K562 (cell line): Measurements from ENCODE around the gene RBM12. TPM values are rescaled to one million over a fixed set of nuclear protein-coding genes. Genes with fewer than 3 reads are reported as not detected.

Source experiments
- ATAC-seq: fragments of 200-7000 bp; cut with Tn5 transposase; 3 replicates; pipeline ENCODE4 v1.9.1; 2020; ENCODE audit warnings: moderate library complexity
- BruUV-seq: library from RNA; stranded (reverse); fragments of 400-500 nt; replicated peaks from 2 replicates; lab custom pipeline; 2021; lab: Mats Ljungman, UMichigan
- CTCF ChIA-PET: fragments of 300-600 bp; formaldehyde crosslinking; extraction: SDS; loops from one replicate; lab custom pipeline; 2021; ENCODE audit warnings: low intra/inter-chr PET ratio; lab: Yijun Ruan, JAX
- POLR2A ChIA-PET: fragments of 300-600, 350-650 bp; sonication (Branson Sonifier 250); formaldehyde crosslinking; extraction: SDS; loops from one replicate; lab custom pipeline; 2021; ENCODE audit warnings: antibody characterized with exemption, inconsistent platforms; lab: Yijun Ruan, JAX
- DNase-seq, 4 experiments: peaks; one replicate each; pipeline versions ENCODE4 v3.0.0 to v3.0.0-alpha.2; 2011 to 2018; ENCODE audit warnings: low spot score in 3 of 4, mixed read lengths in 3 of 4; ENCODE audit errors: extremely low read depth in 1 of 4
- FAIRE-seq: peaks from 2 replicates; lab custom pipeline; 2011; peaks lifted over from hg19 to GRCh38; lab: Jason Lieb, UNC
- H2AFZ ChIP-seq: 2 replicates; pipeline ENCODE4 v1.6.0; 2011; ENCODE audit warnings: low read depth, low read length, control low read depth, inconsistent platforms
- H3K27ac ChIP-seq: fragments of 200-600 bp; 3 replicates; pipeline ENCODE4 v1.8.0; 2011; ENCODE audit warnings: low read depth, mild to moderate bottlenecking, control low read depth, inconsistent platforms, low read length, moderate library complexity, mixed read lengths; ENCODE audit errors: extremely low read depth
- H3K27me3 ChIP-seq, 2 experiments: fragments of 300-600 bp in 1 of 2; 2 replicates in 1 of 2; 3 replicates in 1 of 2; pipeline versions ENCODE4 v1.6.0 to v1.8.0; 2011; ENCODE audit warnings: inconsistent platforms in 2 of 2, low read length in 2 of 2, mild to moderate bottlenecking in 1 of 2, mixed read lengths in 1 of 2, moderate library complexity in 1 of 2; ENCODE audit not compliant: control insufficient read depth in 2 of 2, insufficient read depth in 2 of 2
- H3K36me3 ChIP-seq: fragments of 300-600 bp; 3 replicates; pipeline ENCODE4 v1.8.0; 2011; ENCODE audit warnings: mild to moderate bottlenecking, low read length, inconsistent platforms; ENCODE audit not compliant: control insufficient read depth, insufficient read depth
- H3K4me1 ChIP-seq, 2 experiments: fragments of 200-600 bp in 1 of 2; replicated peaks in 1 of 2; 2 replicates in 1 of 2; 3 replicates in 1 of 2; pipeline versions ENCODE4 v1.5.1 to v1.8.0; 2011; ENCODE audit warnings: inconsistent platforms in 2 of 2, low read length in 2 of 2, mild to moderate bottlenecking in 1 of 2, mixed read lengths in 1 of 2, moderate library complexity in 1 of 2; ENCODE audit not compliant: control insufficient read depth in 2 of 2, insufficient read depth in 2 of 2
- H3K4me2 ChIP-seq: 2 replicates; pipeline ENCODE4 v1.6.1; 2011; ENCODE audit warnings: low read length, control low read depth, inconsistent platforms, mixed read lengths; ENCODE audit not compliant: insufficient read depth
- H3K4me3 ChIP-seq: fragments of 200-600 bp; sonication (generic), shearing (Covaris generic); 2 replicates; pipeline ENCODE4 v1.5.1; 2016; ENCODE audit warnings: control low read depth, inconsistent platforms
- H3K79me2 ChIP-seq: fragments of 200-600 bp; 3 replicates; pipeline ENCODE4 v1.8.0; 2011; ENCODE audit warnings: low read length, inconsistent platforms; ENCODE audit not compliant: control insufficient read depth, insufficient read depth
- H3K9ac ChIP-seq, 2 experiments: 2 replicates each; pipeline versions ENCODE4 v1.6.0 to v1.6.1; 2011; ENCODE audit warnings: low read depth in 2 of 2, low read length in 2 of 2, control low read depth in 1 of 2, inconsistent platforms in 1 of 2, mild to moderate bottlenecking in 1 of 2, mixed read lengths in 1 of 2; ENCODE audit not compliant: insufficient read depth in 1 of 2
- H3K9me1 ChIP-seq: one replicate; pipeline ENCODE4 v1.6.0; 2011; ENCODE audit warnings: inconsistent platforms, mild to moderate bottlenecking, low read length, moderate library complexity; ENCODE audit not compliant: control insufficient read depth, insufficient read depth
- H3K9me3 ChIP-seq: replicated peaks from 2 replicates; pipeline ENCODE4 v1.5.1; 2011; ENCODE audit warnings: low read depth, low read length, inconsistent platforms; ENCODE audit not compliant: control insufficient read depth, insufficient read depth
- H4K20me1 ChIP-seq: replicated peaks from 2 replicates; pipeline ENCODE4 v1.6.1; 2011; ENCODE audit warnings: low read length, inconsistent platforms, mixed read lengths; ENCODE audit not compliant: control insufficient read depth, insufficient read depth
- CAMTA2 ChIP-seq: fragments of 250-450 bp; sonication (Bioruptor Pico); conservative IDR thresholded peaks from 2 replicates; pipeline ENCODE4 v1.5.1; 2022
- CHCHD3 ChIP-seq: fragments of 250-450 bp; sonication (Bioruptor Pico); IDR thresholded peaks from 2 replicates; pipeline ENCODE4 v2.1.2; 2022; ENCODE audit warnings: mild to moderate bottlenecking
- EWSR1 ChIP-seq: fragments of 450-650 bp; IDR thresholded peaks from 2 replicates; pipeline ENCODE4 v1.6.1; 2018; ENCODE audit warnings: borderline replicate concordance, mild to moderate bottlenecking, low read depth, moderate library complexity; ENCODE audit not compliant: partially characterized antibody
- MBD2 ChIP-seq: sonication (generic); IDR thresholded peaks from 2 replicates; pipeline ENCODE4 v1.6.1; 2016; ENCODE audit warnings: low read depth, borderline replicate concordance
- NONO ChIP-seq, 2 experiments: fragments of 200-400 bp in 1 of 2; fragments of 450-650 bp in 1 of 2; formaldehyde crosslinking in 1 of 2; IDR thresholded peaks; 2 replicates each; pipeline ENCODE4 v1.6.1; 2017; ENCODE audit warnings: low read depth in 2 of 2, mild to moderate bottlenecking in 2 of 2, moderate library complexity in 2 of 2, low read length in 1 of 2
- NR0B1 ChIP-seq: fragments of 450-650 bp; IDR thresholded peaks from one replicate; pipeline ENCODE4 v1.6.1; 2018; ENCODE audit warnings: mild to moderate bottlenecking, moderate library complexity; ENCODE audit not compliant: partially characterized antibody
- PYGO2 ChIP-seq: fragments of 450-650 bp; IDR thresholded peaks from 2 replicates; pipeline ENCODE4 v1.6.1; 2016; ENCODE audit warnings: mild to moderate bottlenecking, missing genetic modification characterization, moderate library complexity, missing compliant biosample characterization
- RBBP5 ChIP-seq: fragments of 200-600 bp; sonication (generic); IDR thresholded peaks from 2 replicates; pipeline ENCODE4 v1.6.1; 2012; ENCODE audit warnings: borderline replicate concordance, mild to moderate bottlenecking, low read length, control low read depth, inconsistent platforms; ENCODE audit not compliant: insufficient read depth, poor library complexity, severe bottlenecking
- STAG1 ChIP-seq: sonication (generic); formaldehyde crosslinking; IDR thresholded peaks from 2 replicates; pipeline ENCODE4 v1.5.0; 2020; ENCODE audit warnings: missing genetic modification reagents, borderline replicate concordance
- TAF15 ChIP-seq: fragments of 200-400 bp; formaldehyde crosslinking; IDR thresholded peaks from 2 replicates; pipeline ENCODE4 v1.6.1; 2017; ENCODE audit warnings: mild to moderate bottlenecking, low read depth, low read length, moderate library complexity
- TCF7L2 ChIP-seq: fragments of 150-350 bp; IDR thresholded peaks from 2 replicates; pipeline ENCODE4 v1.6.1; 2016; ENCODE audit warnings: low read depth, mild to moderate bottlenecking, low read length, moderate library complexity
- ZBTB9 ChIP-seq: fragments of 450-650 bp; formaldehyde crosslinking; IDR thresholded peaks from 2 replicates; pipeline ENCODE4 v1.4.0; 2020; ENCODE audit warnings: mild to moderate bottlenecking, moderate library complexity
- ZNF146 ChIP-seq: IDR thresholded peaks from one replicate; pipeline ENCODE4 v1.6.1; 2018; ENCODE audit warnings: missing compliant biosample characterization; ENCODE audit not compliant: unreplicated experiment
- ZNF354B ChIP-seq: fragments of 250-450 bp; sonication (Bioruptor Pico); IDR thresholded peaks from 2 replicates; pipeline ENCODE4 v1.4.0; 2020
- WGBS: fragments of 100-300 bp; shearing (Covaris generic); methylation state at CpG from one replicate; pipeline ENCODE4 v1.1.6; 2016; ENCODE audit warnings: low coverage, mixed read lengths; ENCODE audit not compliant: insufficient coverage; ENCODE audit errors: missing lambda C conversion rate; 5-methylcytosine and 5-hydroxymethylcytosine counted together
- in situ Hi-C: fragments of 300-500 bp; cut with MboI; formaldehyde crosslinking; loops from 4 replicates; pipeline ENCODE4 v1.15.0; 2018; ENCODE audit warnings: inconsistent platforms, mixed read lengths
- intact Hi-C: fragments of 100-400 bp; cut with micrococcal nuclease; formaldehyde crosslinking; loops from 2 replicates; pipeline ENCODE4 v1.14.2; 2022
- polyA plus RNA-seq, 8 experiments: library from polyadenylated mRNA; depleted of rRNA in 4 of 8; stranded (reverse) in 5 of 8; unstranded in 3 of 8; fragments of >200 nt; fragmentation: Nextera tagmentation in 2 of 8; fragmentation: Illumina TruSeq in 1 of 8; extraction: Ambion mirVana in 2 of 8; extraction: Trizol in 1 of 8; gene quantifications; 2 replicates each; pipeline versions ENCODE4 v1.2.1 to v1.2.3, GENCODE V29; 2011 to 2014; ENCODE audit warnings: inconsistent platforms in 1 of 8, missing spikeins in 1 of 8
- total RNA-seq, 7 experiments: library from RNA; depleted of rRNA in 6 of 7; stranded (reverse); fragments of >200 nt in 6 of 7; fragmentation: Illumina TruSeq in 2 of 7; extraction: Trizol in 2 of 7; gene quantifications; 2 replicates each; pipeline versions ENCODE4 v1.2.1 to v1.2.3, GENCODE V29; 2011 to 2021; ENCODE audit warnings: low replicate concordance in 1 of 7

RBM12 gene
- total and polyA plus RNA-seq, 9 of the 15 experiments (the other 6 are each of a cell fraction or from before 2014, with no cell fraction given): 5.0 to 162 (median 73.3) TPM

- no peak for TF ChIP-seq CAMTA2 (CRISPR knock-in tag)
- no peak for TF ChIP-seq MBD2
- TF ChIP-seq TCF7L2: no peak
- TF ChIP-seq ZBTB9 (CRISPR knock-in tag): no peak
- no peak for TF ChIP-seq NR0B1
- no peak for TF ChIP-seq STAG1 (CRISPR knock-in tag)
These were observed 4.4 kb downstream of the RBM12 start (continued) for GRCh38 chr20:35660122-35660937.

GRCh38 chr20:35657271-35657670 is 7.4 kb downstream of the RBM12 start:
- peaks cover 11 to 16% of the 10 kb centered on the region in 2 experiments; a peak in 4 of 5 replicates for H3K4me1 ChIP-seq
- H3K4me3 ChIP-seq: no peak overlapping the region
- DNase-seq (no peak), FAIRE-seq (no peak), ATAC-seq (no peak)
- H3K9ac ChIP-seq: no peak overlapping the region
- in situ Hi-C loops: no loop called here
- no peaks in the 10 kb centered on the region for H3K9me1 ChIP-seq
- H4K20me1 ChIP-seq: peaks cover 42% of the 10 kb centered on the region
- H3K36me3 ChIP-seq: peaks cover 50% of the 10 kb centered on the region
- BruUV-seq: no TSS peak
- no peak overlapping the region for H3K27ac ChIP-seq
- 65% methylated on average over 1 of the region's 1 CpG for WGBS
- no peak overlapping the region for H2AFZ ChIP-seq
- intact Hi-C loops: no loop called here
- ChIA-PET POLR2A (interaction anchor here (1.1 to 1.8 kb wide), 2 partner anchors 10 to 32 kb away, joined by 3 to 7 read pairs; no protein-coding TSS in a partner anchor), CTCF (no interaction called here)
- H3K79me2 ChIP-seq: peaks cover 100% of the 10 kb centered on the region
- H3K4me2 ChIP-seq: no peak overlapping the region
- no peaks in the 10 kb centered on the region for H3K9me3 ChIP-seq
- no peaks in the 10 kb centered on the region for H3K27me3 ChIP-seq
- TF ChIP-seq ZNF354B: no peak
- TF ChIP-seq PYGO2 (tag): no peak
- no peak for TF ChIP-seq TAF15
- TF ChIP-seq RBBP5: no peak
- TF ChIP-seq CHCHD3 (CRISPR knock-in tag): no peak
- no peak for TF ChIP-seq EWSR1
- no peak for TF ChIP-seq NONO (IDR thresholded peaks at IDR 0.05; ENCODE audit: low read depth in 2 of 2, low read length in 1 of 2)
- TF ChIP-seq ZNF146: no peak
